ENCODE results near the gene PSMC2.
"Not testable (repeated sequence)": the region's sequence is repeated elsewhere in the genome, so short reads cannot be mapped to it uniquely, and the experiment has no call there.

PSMC2 gene

GRCh38 chr7:103379270-103379975 is 32.0 kb downstream of the PSMC2 start:
- DNase-seq: no peak

- DNase-seq: no peak
Observed at GRCh38 chr7:103380395-103381191, 33.1 kb downstream of the PSMC2 start.

GRCh38 chr7:103381280-103382031 is 34.0 kb downstream of the PSMC2 start:
- DNase-seq: no peak

GRCh38 chr7:103382032-103382402 is 34.6 kb downstream of the PSMC2 start:
- DNase-seq: no peak

- no peak for DNase-seq
Observed at GRCh38 chr7:103387242-103387641, 39.8 kb downstream of the PSMC2 start.

- no peak for DNase-seq
Observed at GRCh38 chr7:103388469-103389140, 41.2 kb downstream of the PSMC2 start.

GRCh38 chr7:103389263-103389662 is 41.8 kb downstream of the PSMC2 start:
- no peak for DNase-seq

- no peak for DNase-seq
Observed at GRCh38 chr7:103391150-103391549, 43.7 kb downstream of the PSMC2 start.

- DNase-seq: no peak
Observed at GRCh38 chr7:103391976-103392375, 44.5 kb downstream of the PSMC2 start.

GRCh38 chr7:103394566-103394965 is 47.1 kb downstream of the PSMC2 start:
- DNase-seq: no peak

GRCh38 chr7:103395071-103395470 is 47.6 kb downstream of the PSMC2 start:
- no peak for DNase-seq

- no peak for DNase-seq
Observed at GRCh38 chr7:103396471-103396870, 49.0 kb downstream of the PSMC2 start.

GRCh38 chr7:103398483-103399127 is 51.2 kb downstream of the PSMC2 start:
- DNase-seq: no peak

GRCh38 chr7:103399687-103400086 is 52.2 kb downstream of the PSMC2 start:
- DNase-seq: not testable (repeated sequence)

- not testable (repeated sequence) for DNase-seq
Observed at GRCh38 chr7:103405789-103406613, 58.6 kb downstream of the PSMC2 start.

GRCh38 chr7:103412151-103412550 is 64.7 kb downstream of the PSMC2 start:
- DNase-seq: no peak

GRCh38 chr7:103413407-103413806 is 66.0 kb downstream of the PSMC2 start:
- DNase-seq: no peak

- no peak for DNase-seq
Observed at GRCh38 chr7:103418241-103418640, 70.8 kb downstream of the PSMC2 start.
